Trophoblast cell (in vitro differentiated cells and primary cell): Measurements from ENCODE around the gene MACROH2A2.

ENCODE experiments used
- DNase-seq, 2 donors: peaks; one replicate each; pipeline ENCODE4 v3.0.0-alpha.2; 2016
- H2AFZ ChIP-seq: 2 replicates; pipeline ENCODE4 v1.6.1; 2013; ENCODE audit warnings: low read length, moderate library complexity, mild to moderate bottlenecking; ENCODE audit not compliant: insufficient read depth, poor library complexity
- H2AK5ac ChIP-seq: 2 replicates; pipeline ENCODE4 v1.6.1; 2013; ENCODE audit warnings: mild to moderate bottlenecking, low read length
- H2BK120ac ChIP-seq: 2 replicates; pipeline ENCODE4 v1.6.1; 2013; ENCODE audit warnings: low read length, mild to moderate bottlenecking, moderate library complexity; ENCODE audit not compliant: insufficient read depth, poor library complexity
- H2BK12ac ChIP-seq: 2 replicates; pipeline ENCODE4 v1.6.1; 2013; ENCODE audit warnings: mild to moderate bottlenecking, low read length, moderate library complexity
- H2BK5ac ChIP-seq: 2 replicates; pipeline ENCODE4 v1.6.1; 2013; ENCODE audit warnings: low read length, low read depth, moderate library complexity, mild to moderate bottlenecking; ENCODE audit not compliant: poor library complexity
- H3K14ac ChIP-seq: 2 replicates; pipeline ENCODE4 v1.6.1; 2013; ENCODE audit warnings: mild to moderate bottlenecking, low read length
- H3K18ac ChIP-seq: 2 replicates; pipeline ENCODE4 v1.6.1; 2013; ENCODE audit warnings: mild to moderate bottlenecking, low read length
- H3K23ac ChIP-seq: 2 replicates; pipeline ENCODE4 v1.6.1; 2013; ENCODE audit warnings: low read length
- H3K27ac ChIP-seq: 2 replicates; pipeline ENCODE4 v1.5.1; 2013; ENCODE audit warnings: low read depth, mild to moderate bottlenecking, inconsistent platforms, low read length, moderate library complexity
- H3K27me3 ChIP-seq: 2 replicates; pipeline ENCODE4 v1.6.1; 2013; ENCODE audit warnings: inconsistent platforms, mild to moderate bottlenecking, low read length, moderate library complexity; ENCODE audit not compliant: insufficient read depth
- H3K36me3 ChIP-seq, 2 experiments: 1 replicate in 1 of 2; 2 replicates in 1 of 2; pipeline ENCODE4 v1.6.1; 2013; ENCODE audit warnings: low read length in 2 of 2, mild to moderate bottlenecking in 2 of 2, moderate library complexity in 1 of 2; ENCODE audit not compliant: insufficient read depth in 2 of 2, control insufficient read depth in 1 of 2
- H3K4ac ChIP-seq: 2 replicates; pipeline ENCODE4 v1.6.1; 2013; ENCODE audit warnings: low read depth, mild to moderate bottlenecking, low read length, moderate library complexity
- H3K4me1 ChIP-seq, 2 experiments: 1 replicate in 1 of 2; 2 replicates in 1 of 2; pipeline ENCODE4 v1.6.1; 2013; ENCODE audit warnings: low read length in 2 of 2, mild to moderate bottlenecking in 2 of 2, moderate library complexity in 1 of 2; ENCODE audit not compliant: insufficient read depth in 2 of 2, control insufficient read depth in 1 of 2
- H3K4me2 ChIP-seq: 2 replicates; pipeline ENCODE4 v1.6.1; 2013; ENCODE audit warnings: inconsistent platforms, mild to moderate bottlenecking, low read length, moderate library complexity
- H3K4me3 ChIP-seq: 2 replicates; pipeline ENCODE4 v1.5.1; 2013; ENCODE audit warnings: mild to moderate bottlenecking, low read depth, low read length, inconsistent platforms
- H3K79me1 ChIP-seq: one replicate; pipeline ENCODE4 v1.6.1; 2013; ENCODE audit warnings: low read length
- H3K79me2 ChIP-seq: 2 replicates; pipeline ENCODE4 v1.6.1; 2013; ENCODE audit warnings: low read length, mild to moderate bottlenecking; ENCODE audit not compliant: control insufficient read depth, insufficient read depth, poor library complexity
- H3K9ac ChIP-seq: 2 replicates; pipeline ENCODE4 v1.6.1; 2013; ENCODE audit warnings: mild to moderate bottlenecking, low read length
- H3K9me3 ChIP-seq: 2 replicates; pipeline ENCODE4 v1.6.1; 2013; ENCODE audit warnings: low read depth, mild to moderate bottlenecking, control low read depth, inconsistent platforms, low read length; ENCODE audit not compliant: insufficient read depth
- H4K12ac ChIP-seq: 2 replicates; pipeline ENCODE4 v1.6.1; 2013; ENCODE audit warnings: low read depth, mild to moderate bottlenecking, low read length, moderate library complexity
- H4K8ac ChIP-seq: 2 replicates; pipeline ENCODE4 v1.6.1; 2013; ENCODE audit warnings: low read depth, mild to moderate bottlenecking, low read length, moderate library complexity
- H4K91ac ChIP-seq: one replicate; pipeline ENCODE4 v1.6.1; 2013; ENCODE audit warnings: low read depth, mild to moderate bottlenecking, low read length, moderate library complexity
- WGBS: extraction: QIAGEN DNeasy Blood & Tissue Kit; methylation state at CpG from one replicate; pipeline ENCODE4 v1.1.7; 2013; ENCODE audit warnings: missing lambda C conversion rate; ENCODE audit not compliant: insufficient read length, insufficient coverage; ENCODE audit errors: extremely low coverage; 5-methylcytosine and 5-hydroxymethylcytosine counted together

MACROH2A2 gene

DNA sequence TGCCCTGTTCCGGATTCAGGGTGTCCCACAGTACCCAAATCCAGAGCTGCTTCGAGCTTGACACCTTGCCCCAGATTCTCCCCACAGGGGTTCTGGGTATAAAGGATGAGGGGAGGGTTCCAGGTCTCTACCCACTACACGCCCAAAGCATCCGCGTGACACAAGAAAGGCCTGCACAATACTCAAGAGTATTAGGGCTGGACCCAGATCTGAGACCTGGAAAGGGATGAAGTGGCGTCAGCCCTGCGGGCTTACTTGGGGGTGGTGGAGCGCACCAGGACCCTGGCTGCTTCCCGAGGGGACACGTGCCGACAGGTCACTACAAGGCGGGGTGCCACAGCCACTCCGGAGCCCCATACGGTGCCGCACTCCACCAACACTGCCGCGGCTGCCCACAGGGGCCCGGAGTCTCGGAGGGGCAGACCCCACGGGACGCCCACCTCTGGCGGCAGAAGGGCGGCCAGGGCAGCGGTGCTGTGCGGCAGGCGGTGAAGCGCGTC is 92.6 kb downstream of the MACROH2A2 start:
- H3K14ac ChIP-seq = peak overlapping the region; percentile 74
- H3K9ac ChIP-seq = peak overlapping the region; percentile 78
- H3K36me3 ChIP-seq = peaks cover 5 to 16% of the 10 kb centered on the region in 2 experiments
- H3K79me1 ChIP-seq = peaks cover 11% of the 10 kb centered on the region
- peak overlapping the region; percentile 72 for H3K18ac ChIP-seq
- peak overlapping the region; percentile 65 for H2AFZ ChIP-seq
- no peak overlapping the region for H2AK5ac ChIP-seq
- H3K4me1 ChIP-seq = peaks cover 5 to 6% of the 10 kb centered on the region in 2 experiments
- no peak overlapping the region for H2BK12ac ChIP-seq
- no peak overlapping the region for H3K27ac ChIP-seq
- H3K23ac ChIP-seq = no peak overlapping the region
- peak overlapping the region; percentile 94 for H3K4me2 ChIP-seq
- H3K79me2 ChIP-seq = peaks cover 8% of the 10 kb centered on the region
- peak overlapping the region; percentile 7 for H4K91ac ChIP-seq
- peak overlapping the region; percentile 14 for H3K4ac ChIP-seq
- no peak for DNase-seq
- no peak overlapping the region for H2BK5ac ChIP-seq
- WGBS = no CpG with 5 or more reads among the region's 28 CpGs
- peak overlapping the region; percentile 71 for H3K4me3 ChIP-seq
- no peaks in the 10 kb centered on the region for H3K9me3 ChIP-seq
- peak overlapping the region; percentile 75 for H4K8ac ChIP-seq
- peak overlapping the region; percentile 41 for H4K12ac ChIP-seq
- no peak overlapping the region for H2BK120ac ChIP-seq
- H3K27me3 ChIP-seq = no peaks in the 10 kb centered on the region

- Histone ChIP-seq H3K27ac (peak overlapping the region; percentile 75), H4K12ac (peak overlapping the region; percentile 82), H3K4me3 (peak overlapping the region; percentile 71), H3K27me3 (no peaks in the 10 kb centered on the region), H3K4me1 (peaks cover 5 to 6% of the 10 kb centered on the region in 2 experiments), H3K9ac (peak overlapping the region; percentile 78), H3K79me2 (peaks cover 8% of the 10 kb centered on the region), H3K9me3 (no peaks in the 10 kb centered on the region), H3K36me3 (peaks cover 5 to 17% of the 10 kb centered on the region in 2 experiments), H3K14ac (peak overlapping the region; percentile 74), H3K18ac (peak overlapping the region; percentile 90), H2AK5ac (peak overlapping the region; percentile 32), H4K8ac (peak overlapping the region; percentile 75), H3K79me1 (peaks cover 11% of the 10 kb centered on the region), H2BK5ac (peak overlapping the region; percentile 65), H2AFZ (peak overlapping the region; percentile 65), H3K4me2 (peak overlapping the region; percentile 94), H3K4ac (peak overlapping the region; percentile 14), H4K91ac (peak overlapping the region; percentile 7), H2BK120ac (peak overlapping the region; percentile 34), H2BK12ac (no peak overlapping the region), H3K23ac (no peak overlapping the region)
- no CpG with 5 or more reads among the region's 98 CpGs for WGBS
- DNase-seq = peak; percentile 60 to 77
These were observed 93.2 kb downstream of the MACROH2A2 start for GRCh38 chr10:70145666-70146488.

- peak within 1 kb of the TSS; percentile 82 for H4K12ac ChIP-seq
- peak within 1 kb of the TSS; percentile 65 for H2BK5ac ChIP-seq
- H2BK120ac ChIP-seq = peak within 1 kb of the TSS; percentile 34
- H3K4me2 ChIP-seq = peak within 1 kb of the TSS; percentile 94
- peak; percentile 99 for DNase-seq
- peaks cover 8% of the 10 kb centered on the region for H3K79me2 ChIP-seq
- H3K9ac ChIP-seq = peak within 1 kb of the TSS; percentile 68
- peaks cover 11% of the 10 kb centered on the region for H3K79me1 ChIP-seq
- peak within 1 kb of the TSS; percentile 75 for H3K27ac ChIP-seq
- no peaks in the 10 kb centered on the region for H3K27me3 ChIP-seq
- peak within 1 kb of the TSS; percentile 75 for H4K8ac ChIP-seq
- WGBS = no CpG with 5 or more reads among the region's 39 CpGs
- H3K4ac ChIP-seq = no peak within 1 kb of the TSS
- peaks cover 5 to 6% of the 10 kb centered on the region in 2 experiments for H3K4me1 ChIP-seq
- peak within 1 kb of the TSS; percentile 90 for H3K18ac ChIP-seq
- peak within 1 kb of the TSS; percentile 71 for H3K4me3 ChIP-seq
- H2AFZ ChIP-seq = peak within 1 kb of the TSS; percentile 65
- peaks cover 6 to 19% of the 10 kb centered on the region in 2 experiments for H3K36me3 ChIP-seq
- H3K23ac ChIP-seq = no peak within 1 kb of the TSS
- H2BK12ac ChIP-seq = no peak within 1 kb of the TSS
- H3K9me3 ChIP-seq = no peaks in the 10 kb centered on the region
- H3K14ac ChIP-seq = peak within 1 kb of the TSS; percentile 74
- peak within 1 kb of the TSS; percentile 32 for H2AK5ac ChIP-seq
- H4K91ac ChIP-seq = peak within 1 kb of the TSS; percentile 7
These were observed 94.0 kb downstream of the MACROH2A2 start, which contains the start of gene TYSND1 for GRCh38 chr10:70146489-70147258. TYSND1 (minus strand) TSS chr10:70146700; CDS start chr10:70146586, 114 bp downstream.

GRCh38 chr10:70147259-70147625 is 94.6 kb downstream of the MACROH2A2 start:
- Histone ChIP-seq H3K9ac (no peak overlapping the region), H2AFZ (no peak overlapping the region), H3K14ac (no peak overlapping the region), H3K9me3 (no peaks in the 10 kb centered on the region), H2BK12ac (no peak overlapping the region), H3K23ac (no peak overlapping the region), H3K4ac (no peak overlapping the region), H3K79me1 (peaks cover 11% of the 10 kb centered on the region), H4K8ac (no peak overlapping the region), H3K4me3 (no peak overlapping the region), H2BK5ac (no peak overlapping the region), H3K36me3 (peaks cover 10 to 23% of the 10 kb centered on the region in 2 experiments), H3K18ac (no peak overlapping the region), H4K91ac (no peak overlapping the region), H4K12ac (no peak overlapping the region), H2AK5ac (no peak overlapping the region), H2BK120ac (no peak overlapping the region), H3K79me2 (peaks cover 8% of the 10 kb centered on the region), H3K4me2 (no peak overlapping the region), H3K27ac (peak overlapping the region; percentile 51), H3K27me3 (no peaks in the 10 kb centered on the region), H3K4me1 (peaks cover 5 to 6% of the 10 kb centered on the region in 2 experiments)
- WGBS = no CpG with 5 or more reads among the region's 2 CpGs
- no peak for DNase-seq
